Measurements from ENCODE around the gene GNG4. TPM values are rescaled to one million over a fixed set of nuclear protein-coding genes. Genes with fewer than 3 reads are reported as not detected.

The GNG4 gene
- total and polyA plus RNA-seq, 8 donors: 0.56 to 20.4 (median 3.0) TPM

GRCh38 chr1:235507623-235508022 lies 142.0 kb downstream of the GNG4 start:
- Histone ChIP-seq H3K36me3 (no peaks in the 10 kb centered on the region), H3K4me1 (peaks cover 5 to 8% (median 7%) of the 10 kb centered on the region in 3 donors), H3K27ac (no peak overlapping the region), H3K4me3 (no peak overlapping the region), H3K9me3 (no peaks in the 10 kb centered on the region), H3K27me3 (no peaks in the 10 kb centered on the region)
- DNase-seq (no peak), ATAC-seq (no peak), FAIRE-seq (no peak)
- TF ChIP-seq CTCF (IDR thresholded peaks at IDR 0.05): no peak
- intact Hi-C loops (cut with DNase I): no loop called here
- WGBS, 2 donors: 45 to 60% methylated on average over 3 of the region's 3 CpGs

GRCh38 chr1:235504494-235505222 lies 144.9 kb downstream of the GNG4 start:
- DNase-seq: peak; percentile 99 to 100 (median 100)
- peak; percentile 82 to 91 (median 85) for ATAC-seq
- Histone ChIP-seq H3K4me3 (peak overlapping the region; percentile 62 to 85 (median 72)), H3K4me1 (peaks cover 7 to 15% (median 9%) of the 10 kb centered on the region in 3 donors), H3K27ac (peak overlapping the region; percentile 98 to 100 (median 98)), H3K36me3 (no peaks in the 10 kb centered on the region), H3K27me3 (no peaks in the 10 kb centered on the region), H3K9me3 (no peaks in the 10 kb centered on the region)
- peak; percentile 56 for FAIRE-seq
- 0% methylated on average over 54 to 61 of the region's 61 CpGs for WGBS, 2 donors
- TF ChIP-seq CTCF (IDR thresholded peaks at IDR 0.05): peak; percentile 76 to 87 (median 79)
- intact Hi-C loops (cut with DNase I): no loop called here

- FAIRE-seq: no peak
- intact Hi-C loops (cut with DNase I): no loop called here
- Histone ChIP-seq H3K27me3 (no peaks in the 10 kb centered on the region), H3K36me3 (no peaks in the 10 kb centered on the region), H3K4me1 (peaks cover 7 to 15% (median 9%) of the 10 kb centered on the region in 3 donors), H3K4me3 (peak within 1 kb of the TSS; percentile 62 to 85 (median 72)), H3K27ac (peak within 1 kb of the TSS; percentile 98 to 100 (median 98)), H3K9me3 (no peaks in the 10 kb centered on the region)
- no peak for DNase-seq
- peak; percentile 37 to 57 (median 42) for ATAC-seq
- WGBS, 2 donors: 1% methylated on average over 21 to 48 of the region's 48 CpGs
- TF ChIP-seq CTCF (IDR thresholded peaks at IDR 0.05): no peak
Measured at GRCh38 chr1:235504122-235504493, 145.5 kb downstream of the GNG4 start, which contains the start of gene B3GALNT2. Gene B3GALNT2 (minus strand): TSS chr1:235504452. CDS start chr1:235504252, 200 bp downstream.

GRCh38 chr1:235503403-235504121 lies 146.0 kb downstream of the GNG4 start:
- Histone ChIP-seq H3K4me1 (peaks cover 7 to 15% (median 9%) of the 10 kb centered on the region in 3 donors), H3K4me3 (peak overlapping the region; percentile 44 to 85 (median 72)), H3K27me3 (no peaks in the 10 kb centered on the region), H3K9me3 (no peaks in the 10 kb centered on the region), H3K27ac (peak overlapping the region; percentile 98 to 100 (median 98)), H3K36me3 (no peaks in the 10 kb centered on the region)
- FAIRE-seq (no peak), DNase-seq (peak; percentile 60 to 84 (median 66)), ATAC-seq (peak in 3 of 4 donors; percentile 6 to 25 (median 8))
- intact Hi-C loops (cut with DNase I): no loop called here
- no peak for TF ChIP-seq CTCF (IDR thresholded peaks at IDR 0.05)
- 1% methylated on average over 47 to 49 of the region's 49 CpGs for WGBS, 2 donors

All from pancreas (tissue), 10 donors.